GM18505 (cell line): ENCODE data around the gene SLCO3A1.

Experiments
- ATAC-seq: cut with Tn5 transposase; IDR thresholded peaks from one replicate; pipeline ENCODE4 v1.9.1; 2021; ENCODE audit not compliant: unreplicated experiment
- POLR2A ChIP-seq: IDR thresholded peaks from 4 replicates; pipeline ENCODE4 v1.6.1; 2011; ENCODE audit warnings: borderline replicate concordance; ENCODE audit not compliant: insufficient read depth, insufficient read length; ENCODE audit errors: extremely low read depth

Gene SLCO3A1

GRCh38 chr15:91916051-91916450 lies 62.5 kb downstream of the SLCO3A1 start:
- TF ChIP-seq POLR2A = no peak
- ATAC-seq = no peak

- no peak for ATAC-seq
- TF ChIP-seq POLR2A = no peak
Observed at GRCh38 chr15:91917686-91918360, 64.3 kb downstream of the SLCO3A1 start.

- no peak for ATAC-seq
- no peak for TF ChIP-seq POLR2A
Observed at GRCh38 chr15:91919014-91919534, 65.6 kb downstream of the SLCO3A1 start.

- no peak for TF ChIP-seq POLR2A
- ATAC-seq = no peak
Observed at GRCh38 chr15:91921188-91921842, 67.8 kb downstream of the SLCO3A1 start.

- ATAC-seq = no peak
- TF ChIP-seq POLR2A = no peak
Observed at GRCh38 chr15:91921843-91922198, 68.3 kb downstream of the SLCO3A1 start.

GRCh38 chr15:91922646-91923547 lies 69.4 kb downstream of the SLCO3A1 start:
- no peak for TF ChIP-seq POLR2A
- ATAC-seq = no peak

GRCh38 chr15:91924183-91924582 lies 70.7 kb downstream of the SLCO3A1 start:
- no peak for ATAC-seq
- no peak for TF ChIP-seq POLR2A

GRCh38 chr15:91924837-91925495 lies 71.5 kb downstream of the SLCO3A1 start:
- ATAC-seq = no peak
- TF ChIP-seq POLR2A = no peak

GRCh38 chr15:91925794-91926193 lies 72.3 kb downstream of the SLCO3A1 start:
- no peak for TF ChIP-seq POLR2A
- ATAC-seq = no peak

GRCh38 chr15:91926908-91927270 lies 73.4 kb downstream of the SLCO3A1 start:
- TF ChIP-seq POLR2A = no peak
- ATAC-seq = no peak

- ATAC-seq = no peak
- no peak for TF ChIP-seq POLR2A
Observed at GRCh38 chr15:91927585-91927984, 74.1 kb downstream of the SLCO3A1 start.

- no peak for ATAC-seq
- no peak for TF ChIP-seq POLR2A
Observed at GRCh38 chr15:91928675-91929074, 75.2 kb downstream of the SLCO3A1 start.

GRCh38 chr15:91929509-91929908 lies 76.0 kb downstream of the SLCO3A1 start:
- no peak for TF ChIP-seq POLR2A
- ATAC-seq = no peak

GRCh38 chr15:91930092-91930491 lies 76.6 kb downstream of the SLCO3A1 start:
- no peak for ATAC-seq
- no peak for TF ChIP-seq POLR2A
